K562 (cell line): ENCODE measurements around the gene STX11. TPM values are rescaled to one million over a fixed set of nuclear protein-coding genes. Genes with fewer than 3 reads are reported as not detected.

Source experiments
- ATAC-seq: fragments of 200-7000 bp; cut with Tn5 transposase; 3 replicates; pipeline ENCODE4 v1.9.1; 2020; ENCODE audit warnings: moderate library complexity
- BruUV-seq: library from RNA; stranded (reverse); fragments of 400-500 nt; replicated peaks from 2 replicates; lab custom pipeline; 2021; lab: Mats Ljungman, UMichigan
- CTCF ChIA-PET: fragments of 300-600 bp; formaldehyde crosslinking; extraction: SDS; loops from one replicate; lab custom pipeline; 2021; ENCODE audit warnings: low intra/inter-chr PET ratio; lab: Yijun Ruan, JAX
- POLR2A ChIA-PET: fragments of 300-600, 350-650 bp; sonication (Branson Sonifier 250); formaldehyde crosslinking; extraction: SDS; loops from one replicate; lab custom pipeline; 2021; ENCODE audit warnings: antibody characterized with exemption, inconsistent platforms; lab: Yijun Ruan, JAX
- DNase-seq, 4 experiments: peaks; one replicate each; pipeline versions ENCODE4 v3.0.0 to v3.0.0-alpha.2; 2011 to 2018; ENCODE audit warnings: low spot score in 3 of 4, mixed read lengths in 3 of 4; ENCODE audit errors: extremely low read depth in 1 of 4
- FAIRE-seq: peaks from 2 replicates; lab custom pipeline; 2011; peaks lifted over from hg19 to GRCh38; lab: Jason Lieb, UNC
- H2AFZ ChIP-seq: 2 replicates; pipeline ENCODE4 v1.6.0; 2011; ENCODE audit warnings: low read depth, low read length, control low read depth, inconsistent platforms
- H3K27ac ChIP-seq: fragments of 200-600 bp; 3 replicates; pipeline ENCODE4 v1.8.0; 2011; ENCODE audit warnings: low read depth, mild to moderate bottlenecking, control low read depth, inconsistent platforms, low read length, moderate library complexity, mixed read lengths; ENCODE audit errors: extremely low read depth
- H3K27me3 ChIP-seq, 2 experiments: fragments of 300-600 bp in 1 of 2; 2 replicates in 1 of 2; 3 replicates in 1 of 2; pipeline versions ENCODE4 v1.6.0 to v1.8.0; 2011; ENCODE audit warnings: inconsistent platforms in 2 of 2, low read length in 2 of 2, mild to moderate bottlenecking in 1 of 2, mixed read lengths in 1 of 2, moderate library complexity in 1 of 2; ENCODE audit not compliant: control insufficient read depth in 2 of 2, insufficient read depth in 2 of 2
- H3K36me3 ChIP-seq: fragments of 300-600 bp; 3 replicates; pipeline ENCODE4 v1.8.0; 2011; ENCODE audit warnings: mild to moderate bottlenecking, low read length, inconsistent platforms; ENCODE audit not compliant: control insufficient read depth, insufficient read depth
- H3K4me1 ChIP-seq, 2 experiments: fragments of 200-600 bp in 1 of 2; replicated peaks in 1 of 2; 2 replicates in 1 of 2; 3 replicates in 1 of 2; pipeline versions ENCODE4 v1.5.1 to v1.8.0; 2011; ENCODE audit warnings: inconsistent platforms in 2 of 2, low read length in 2 of 2, mild to moderate bottlenecking in 1 of 2, mixed read lengths in 1 of 2, moderate library complexity in 1 of 2; ENCODE audit not compliant: control insufficient read depth in 2 of 2, insufficient read depth in 2 of 2
- H3K4me2 ChIP-seq: 2 replicates; pipeline ENCODE4 v1.6.1; 2011; ENCODE audit warnings: low read length, control low read depth, inconsistent platforms, mixed read lengths; ENCODE audit not compliant: insufficient read depth
- H3K4me3 ChIP-seq: fragments of 200-600 bp; sonication (generic), shearing (Covaris generic); 2 replicates; pipeline ENCODE4 v1.5.1; 2016; ENCODE audit warnings: control low read depth, inconsistent platforms
- H3K79me2 ChIP-seq: fragments of 200-600 bp; 3 replicates; pipeline ENCODE4 v1.8.0; 2011; ENCODE audit warnings: low read length, inconsistent platforms; ENCODE audit not compliant: control insufficient read depth, insufficient read depth
- H3K9ac ChIP-seq, 2 experiments: 2 replicates each; pipeline versions ENCODE4 v1.6.0 to v1.6.1; 2011; ENCODE audit warnings: low read depth in 2 of 2, low read length in 2 of 2, control low read depth in 1 of 2, inconsistent platforms in 1 of 2, mild to moderate bottlenecking in 1 of 2, mixed read lengths in 1 of 2; ENCODE audit not compliant: insufficient read depth in 1 of 2
- H3K9me1 ChIP-seq: one replicate; pipeline ENCODE4 v1.6.0; 2011; ENCODE audit warnings: inconsistent platforms, mild to moderate bottlenecking, low read length, moderate library complexity; ENCODE audit not compliant: control insufficient read depth, insufficient read depth
- H3K9me3 ChIP-seq: replicated peaks from 2 replicates; pipeline ENCODE4 v1.5.1; 2011; ENCODE audit warnings: low read depth, low read length, inconsistent platforms; ENCODE audit not compliant: control insufficient read depth, insufficient read depth
- H4K20me1 ChIP-seq: replicated peaks from 2 replicates; pipeline ENCODE4 v1.6.1; 2011; ENCODE audit warnings: low read length, inconsistent platforms, mixed read lengths; ENCODE audit not compliant: control insufficient read depth, insufficient read depth
- AFF1 ChIP-seq, 2 experiments: fragments of 450-650 bp; IDR thresholded peaks; 2 replicates each; pipeline ENCODE4 v1.6.1; 2018; ENCODE audit warnings: mild to moderate bottlenecking in 2 of 2, low read depth in 1 of 2; ENCODE audit not compliant: partially characterized antibody in 2 of 2
- GTF2E2 ChIP-seq: fragments of 200-800 bp; sonication (Bioruptor generic); IDR thresholded peaks from 2 replicates; pipeline ENCODE4 v1.6.1; 2016; ENCODE audit warnings: missing genetic modification characterization, missing compliant biosample characterization
- MCM2 ChIP-seq: fragments of 450-650 bp; IDR thresholded peaks from 2 replicates; pipeline ENCODE4 v1.6.1; 2017; ENCODE audit warnings: low read depth, mild to moderate bottlenecking
- STAT5B ChIP-seq: fragments of 250-450 bp; sonication (Bioruptor Pico); IDR thresholded peaks from 2 replicates; pipeline ENCODE4 v1.8.0; 2021; ENCODE audit warnings: mild to moderate bottlenecking, inconsistent platforms
- ZBTB7A ChIP-seq: IDR thresholded peaks from 2 replicates; pipeline ENCODE4 v1.6.1; 2011; ENCODE audit warnings: low read depth, mild to moderate bottlenecking, low read length, moderate library complexity, borderline replicate concordance; ENCODE audit not compliant: control insufficient read depth
- ZNF76 ChIP-seq: fragments of 250-450 bp; sonication (Bioruptor Pico); IDR thresholded peaks from 2 replicates; pipeline ENCODE4 v1.4.0; 2020; ENCODE audit warnings: mild to moderate bottlenecking, moderate library complexity, borderline replicate concordance
- WGBS: fragments of 100-300 bp; shearing (Covaris generic); methylation state at CpG from one replicate; pipeline ENCODE4 v1.1.6; 2016; ENCODE audit warnings: low coverage, mixed read lengths; ENCODE audit not compliant: insufficient coverage; ENCODE audit errors: missing lambda C conversion rate; 5-methylcytosine and 5-hydroxymethylcytosine counted together
- in situ Hi-C: fragments of 300-500 bp; cut with MboI; formaldehyde crosslinking; loops from 4 replicates; pipeline ENCODE4 v1.15.0; 2018; ENCODE audit warnings: inconsistent platforms, mixed read lengths
- intact Hi-C: fragments of 100-400 bp; cut with micrococcal nuclease; formaldehyde crosslinking; loops from 2 replicates; pipeline ENCODE4 v1.14.2; 2022
- polyA plus RNA-seq, 8 experiments: library from polyadenylated mRNA; depleted of rRNA in 4 of 8; stranded (reverse) in 5 of 8; unstranded in 3 of 8; fragments of >200 nt; fragmentation: Nextera tagmentation in 2 of 8; fragmentation: Illumina TruSeq in 1 of 8; extraction: Ambion mirVana in 2 of 8; extraction: Trizol in 1 of 8; gene quantifications; 2 replicates each; pipeline versions ENCODE4 v1.2.1 to v1.2.3, GENCODE V29; 2011 to 2014; ENCODE audit warnings: inconsistent platforms in 1 of 8, missing spikeins in 1 of 8
- total RNA-seq, 7 experiments: library from RNA; depleted of rRNA in 6 of 7; stranded (reverse); fragments of >200 nt in 6 of 7; fragmentation: Illumina TruSeq in 2 of 7; extraction: Trizol in 2 of 7; gene quantifications; 2 replicates each; pipeline versions ENCODE4 v1.2.1 to v1.2.3, GENCODE V29; 2011 to 2021; ENCODE audit warnings: low replicate concordance in 1 of 7
- TF ChIP-seq, protein P1 (sequence below): sonication (generic); formaldehyde crosslinking; IDR thresholded peaks from 2 replicates; pipeline ENCODE4 v1.8.0; 2022; ENCODE audit warnings: missing genetic modification reagents, mild to moderate bottlenecking, moderate library complexity, borderline replicate concordance

The STX11 gene
- total and polyA plus RNA-seq, 9 of the 15 experiments (the other 6 are each of a cell fraction or from before 2014, with no cell fraction given), result 0.06 to 0.73 (median 0.40) TPM

DNA sequence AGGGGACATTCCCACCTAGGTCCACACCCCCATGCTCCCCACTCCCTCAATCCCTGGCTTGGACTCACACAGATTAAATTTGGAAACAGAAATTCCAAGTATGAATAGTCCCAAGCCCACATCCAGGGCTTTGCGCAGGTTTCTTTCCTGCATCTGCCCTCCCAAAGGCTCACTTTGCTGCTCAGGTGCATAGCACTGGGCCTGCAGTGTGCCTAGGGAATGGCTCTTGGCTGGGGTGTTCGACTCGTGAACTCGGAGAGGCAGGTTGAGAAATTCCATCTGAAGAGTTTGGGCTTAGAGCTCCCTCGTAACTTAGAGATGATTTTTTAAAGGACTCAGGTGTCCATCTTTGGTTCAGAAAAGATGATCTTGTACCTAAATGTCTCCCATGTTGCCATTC lies 40.1 kb upstream of the STX11 start:
- H3K4me2 ChIP-seq, result no peak overlapping the region
- TF ChIP-seq GTF2E2 (tag), result no peak
- no peak for TF ChIP-seq ZBTB7A
- TF ChIP-seq, protein P1, sequence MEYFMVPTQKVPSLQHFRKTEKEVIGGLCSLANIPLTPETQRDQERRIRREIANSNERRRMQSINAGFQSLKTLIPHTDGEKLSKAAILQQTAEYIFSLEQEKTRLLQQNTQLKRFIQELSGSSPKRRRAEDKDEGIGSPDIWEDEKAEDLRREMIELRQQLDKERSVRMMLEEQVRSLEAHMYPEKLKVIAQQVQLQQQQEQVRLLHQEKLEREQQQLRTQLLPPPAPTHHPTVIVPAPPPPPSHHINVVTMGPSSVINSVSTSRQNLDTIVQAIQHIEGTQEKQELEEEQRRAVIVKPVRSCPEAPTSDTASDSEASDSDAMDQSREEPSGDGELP (CRISPR knock-in tag), result no peak
- no peak for TF ChIP-seq AFF1 (IDR thresholded peaks at IDR 0.05; ENCODE audit: low read depth in 1 of 2, partially characterized antibody in 2 of 2)
- TF ChIP-seq ZNF76 (CRISPR knock-in tag), result no peak
- no peak for TF ChIP-seq STAT5B (CRISPR knock-in tag)
- no peak for TF ChIP-seq MCM2
- TF ChIP-seq, all 486 proteins: peak for 0

More for the DNA sequence above, 40.1 kb upstream of the STX11 start:
- Histone ChIP-seq H3K27me3 (peaks cover 2 to 5% of the 10 kb centered on the region in 2 experiments; a peak in 2 of 5 replicates), H3K79me2 (no peaks in the 10 kb centered on the region), H3K9ac (no peak overlapping the region), H3K27ac (no peak overlapping the region), H3K9me1 (no peaks in the 10 kb centered on the region), H4K20me1 (no peaks in the 10 kb centered on the region), H2AFZ (no peak overlapping the region), H3K9me3 (no peaks in the 10 kb centered on the region), H3K4me1 (no peaks in the 10 kb centered on the region), H3K4me3 (no peak overlapping the region), H3K36me3 (no peaks in the 10 kb centered on the region)
- in situ Hi-C loops (no loop called here), intact Hi-C loops (no loop called here)
- DNase-seq (no peak), ATAC-seq (peak; percentile 45; the same call in 2 of the 3 replicates), FAIRE-seq (no peak)
- 18% methylated on average over 5 of the region's 5 CpGs for WGBS
- CTCF ChIA-PET, result interaction anchor here (0.6 to 0.7 kb wide), 2 partner anchors 12 to 373 kb away, joined by 3 to 5 read pairs; no protein-coding TSS in a partner anchor
- POLR2A ChIA-PET, result interaction anchor here (1.1 kb wide), 1 partner anchor 10 kb away, joined by 3 read pairs; no protein-coding TSS in a partner anchor
- BruUV-seq, result no TSS peak
